A673 (cell line): ENCODE data around the gene IGSF6. TPM values are rescaled to one million over a fixed set of nuclear protein-coding genes. Genes with fewer than 3 reads are reported as not detected.
A peak's percentile ranks its signal among the peaks of the same experiment; 100 is the strongest.

Experiments used
- BruUV-seq: library from RNA; stranded (reverse); fragments of 400-500 nt; replicated peaks from 2 replicates; lab custom pipeline; 2021; lab: Mats Ljungman, UMichigan
- CTCF ChIA-PET: fragments of 300-600 bp; sonication (Branson Sonifier 250); formaldehyde crosslinking; loops from one replicate; lab custom pipeline; 2022; ENCODE audit warnings: antibody characterized with exemption; lab: Charles Lee
- POLR2A ChIA-PET: fragments of 300-600 bp; sonication (Branson Sonifier 250); formaldehyde crosslinking; loops from one replicate; lab custom pipeline; 2022; ENCODE audit warnings: antibody characterized with exemption; ENCODE audit not compliant: low non-redundant PET; lab: Charles Lee
- DNase-seq: peaks from one replicate; pipeline ENCODE4 v3.0.0-alpha.2; 2015; ENCODE audit warnings: low spot score
- H3K27ac ChIP-seq: fragments of 200-600 bp; sonication (generic); 2 replicates; pipeline ENCODE4 v1.5.1; 2016; ENCODE audit warnings: mixed run types, low read depth, mild to moderate bottlenecking, mixed read lengths, antibody characterized with exemption, low read length; ENCODE audit not compliant: poor library complexity, severe bottlenecking
- H3K27me3 ChIP-seq: fragments of 200-600 bp; sonication (generic); replicated peaks from 2 replicates; pipeline ENCODE4 v1.6.1; 2017; ENCODE audit warnings: mixed run types, low read depth, mild to moderate bottlenecking, mixed read lengths, antibody characterized with exemption, low read length; ENCODE audit not compliant: insufficient read depth, poor library complexity
- H3K36me3 ChIP-seq: fragments of 200-600 bp; sonication (generic); 2 replicates; pipeline ENCODE4 v1.6.1; 2016; ENCODE audit warnings: mixed run types, mild to moderate bottlenecking, mixed read lengths, antibody characterized with exemption, low read length; ENCODE audit not compliant: insufficient read depth, poor library complexity, severe bottlenecking
- H3K4me1 ChIP-seq: fragments of 200-600 bp; sonication (generic); 2 replicates; pipeline ENCODE4 v1.6.1; 2017; ENCODE audit warnings: mixed run types, mild to moderate bottlenecking, mixed read lengths, antibody characterized with exemption, low read length; ENCODE audit not compliant: insufficient read depth, poor library complexity, severe bottlenecking
- H3K4me3 ChIP-seq: fragments of 200-600 bp; sonication (generic); 2 replicates; pipeline ENCODE4 v1.5.1; 2016; ENCODE audit warnings: low read depth, mixed run types, mild to moderate bottlenecking, mixed read lengths, low read length; ENCODE audit not compliant: poor library complexity, severe bottlenecking
- H3K9me3 ChIP-seq: fragments of 200-600 bp; sonication (generic); 2 replicates; pipeline ENCODE4 v1.6.1; 2016; ENCODE audit warnings: mixed run types, low read depth, mild to moderate bottlenecking, mixed read lengths, antibody characterized with exemption, low read length; ENCODE audit not compliant: poor library complexity, severe bottlenecking
- CTCF ChIP-seq: fragments of 300-800, 200-600 bp; sonication (generic); conservative IDR thresholded peaks from 2 replicates; pipeline ENCODE4 v1.5.1; 2017; ENCODE audit warnings: low read depth, mild to moderate bottlenecking, antibody characterized with exemption, low read length, moderate library complexity, mixed read lengths
- EZH2 ChIP-seq: fragments of 200-600 bp; sonication (generic); IDR thresholded peaks from 2 replicates; pipeline ENCODE4 v1.6.1; 2017; ENCODE audit warnings: borderline replicate concordance, low read depth, mild to moderate bottlenecking, mixed read lengths, antibody characterized with exemption, low read length; ENCODE audit not compliant: poor library complexity, severe bottlenecking
- intact Hi-C: fragments of 100-400 bp; cut with micrococcal nuclease; formaldehyde crosslinking; loops from one replicate; pipeline ENCODE4 v1.10.0; 2022; ENCODE audit not compliant: unreplicated experiment
- total RNA-seq: library from RNA; stranded (reverse); gene quantifications from 2 replicates; pipeline ENCODE4 v1.2.3, GENCODE V29; 2021

Gene IGSF6
- total RNA-seq, 1 experiment from 2014 or later = not detected

GRCh38 chr16:21628772-21629171, 23.6 kb downstream of the IGSF6 start:
- BruUV-seq = no TSS peak
- POLR2A ChIA-PET = no interaction called here
- peaks cover 31% of the 10 kb centered on the region for H3K36me3 ChIP-seq

GRCh38 chr16:21628121-21628726, 24.2 kb downstream of the IGSF6 start:
- TF ChIP-seq CTCF (no peak), EZH2 (no peak)
- Histone ChIP-seq H3K4me1 (peaks cover 15% of the 10 kb centered on the region), H3K27me3 (no peaks in the 10 kb centered on the region), H3K4me3 (no peak overlapping the region), H3K27ac (no peak overlapping the region), H3K9me3 (no peaks in the 10 kb centered on the region), H3K36me3 (peaks cover 35% of the 10 kb centered on the region)
- no TSS peak for BruUV-seq
- DNase-seq = no peak
- ChIA-PET POLR2A (no interaction called here), CTCF (no interaction called here)
- intact Hi-C loops = no loop called here

More at GRCh38 chr16:21628772-21629171, 23.6 kb downstream of the IGSF6 start:
- CTCF ChIA-PET = no interaction called here
- intact Hi-C loops = no loop called here
- no peak for TF ChIP-seq CTCF
- no peak for TF ChIP-seq EZH2
- Histone ChIP-seq H3K27me3 (no peaks in the 10 kb centered on the region), H3K4me3 (no peak overlapping the region), H3K27ac (no peak overlapping the region), H3K4me1 (peaks cover 15% of the 10 kb centered on the region), H3K9me3 (no peaks in the 10 kb centered on the region)
- DNase-seq = no peak

GRCh38 chr16:21626659-21627277, 25.6 kb downstream of the IGSF6 start:
- ChIA-PET CTCF (no interaction called here), POLR2A (no interaction called here)
- no peaks in the 10 kb centered on the region for H3K27me3 ChIP-seq
- intact Hi-C loops = no loop called here
- peaks cover 35% of the 10 kb centered on the region for H3K36me3 ChIP-seq
- no peak overlapping the region for H3K4me3 ChIP-seq
- no peaks in the 10 kb centered on the region for H3K9me3 ChIP-seq
- TSS peak; percentile 18 for BruUV-seq
- DNase-seq = peak; percentile 91
- peaks cover 15% of the 10 kb centered on the region for H3K4me1 ChIP-seq
- no peak for TF ChIP-seq CTCF
- no peak for TF ChIP-seq EZH2
- H3K27ac ChIP-seq = peak overlapping the region; percentile 80
